Hematopoietic multipotent progenitor cell treated with erythropoietin and hydrocortisone succinate and interleukin-3 and kit ligand, for 17 days (in vitro differentiated cells): ENCODE data around the gene NCAM2.

Experiments
- DNase-seq: peaks from one replicate; pipeline ENCODE4 v3.0.0-alpha.2; 2015; ENCODE audit warnings: low spot score

Gene NCAM2

DNA sequence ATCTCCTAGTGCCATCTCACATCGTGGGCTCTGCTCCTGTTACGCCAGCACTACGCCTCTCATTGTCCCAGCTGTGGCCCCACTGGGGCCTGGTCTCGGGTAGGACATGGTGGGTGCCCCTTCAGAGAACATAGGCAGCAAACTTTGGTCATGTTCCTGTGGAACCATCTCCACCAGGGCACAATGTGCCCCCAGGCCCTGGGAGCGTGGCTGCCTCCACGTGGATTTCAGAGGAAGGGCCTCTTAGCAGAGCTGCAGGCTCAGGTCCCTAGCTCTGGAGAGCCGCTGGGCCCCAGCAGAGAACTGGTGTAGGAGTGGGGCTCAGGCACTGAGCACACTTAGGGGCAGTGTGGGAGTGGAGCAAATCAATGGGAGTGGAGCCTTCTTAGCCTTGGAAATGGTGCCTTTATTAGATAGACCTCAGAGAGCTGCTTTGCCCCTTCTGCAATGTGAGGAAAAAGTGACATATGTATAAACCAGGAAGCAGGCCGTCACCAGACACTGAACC lies 460.0 kb downstream of the NCAM2 start:
- DNase-seq, result no peak

DNA sequence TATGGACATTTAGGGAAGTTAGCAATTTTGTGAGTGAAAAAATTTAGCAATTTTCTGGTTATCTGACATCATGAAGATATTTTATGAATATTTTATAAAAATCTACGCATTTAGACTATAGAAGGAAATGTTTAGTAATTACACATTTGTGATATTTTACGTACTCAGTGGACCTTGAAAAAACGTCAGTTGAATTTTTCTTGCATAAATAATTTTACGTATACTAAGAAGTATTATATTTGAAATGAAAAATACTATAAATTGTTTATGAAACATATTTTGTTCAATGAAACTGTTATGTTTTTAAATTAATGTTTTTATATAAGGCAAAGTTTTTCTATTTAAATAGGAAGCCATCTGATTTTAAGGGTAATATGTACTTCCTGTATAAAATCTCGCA lies 462.8 kb downstream of the NCAM2 start:
- no peak for DNase-seq

DNA sequence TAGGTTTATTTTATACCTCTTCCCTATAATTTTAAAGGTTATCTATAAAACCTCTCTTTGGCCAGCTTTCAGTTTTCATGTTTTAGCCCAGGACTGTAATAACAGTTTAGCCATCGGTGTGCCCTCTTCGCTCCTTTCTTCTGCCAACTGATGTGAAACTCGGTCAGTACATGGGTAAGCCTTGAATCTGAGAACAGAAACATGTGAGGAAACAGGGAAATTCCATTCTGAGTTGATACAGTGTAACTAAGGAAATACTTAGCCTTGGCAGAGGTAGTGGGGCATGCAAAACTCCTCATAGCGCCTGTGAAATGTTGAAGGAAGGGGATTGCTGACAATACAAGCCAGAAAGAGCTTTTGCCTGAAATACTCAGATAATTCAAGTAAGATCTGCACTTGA lies 465.2 kb downstream of the NCAM2 start:
- no peak for DNase-seq

DNA sequence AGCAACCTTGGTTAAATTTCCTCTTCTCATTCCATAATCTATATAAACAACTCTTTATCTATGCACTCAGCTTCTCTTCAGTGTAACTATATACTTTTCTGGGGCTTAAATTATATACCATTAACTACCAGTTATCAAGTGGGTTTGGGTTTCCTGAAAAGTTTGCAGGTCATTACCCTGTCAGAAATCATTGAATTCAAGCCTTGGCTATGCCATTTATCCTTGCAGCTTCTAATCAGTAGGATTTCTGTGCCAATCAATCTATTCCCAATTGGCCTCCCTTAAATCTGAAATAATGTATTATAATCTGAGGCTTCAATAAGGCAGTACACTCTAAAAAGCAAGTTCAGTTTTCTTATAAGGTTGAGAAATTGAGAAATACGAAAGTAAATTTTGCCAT lies 466.5 kb downstream of the NCAM2 start:
- no peak for DNase-seq

DNA sequence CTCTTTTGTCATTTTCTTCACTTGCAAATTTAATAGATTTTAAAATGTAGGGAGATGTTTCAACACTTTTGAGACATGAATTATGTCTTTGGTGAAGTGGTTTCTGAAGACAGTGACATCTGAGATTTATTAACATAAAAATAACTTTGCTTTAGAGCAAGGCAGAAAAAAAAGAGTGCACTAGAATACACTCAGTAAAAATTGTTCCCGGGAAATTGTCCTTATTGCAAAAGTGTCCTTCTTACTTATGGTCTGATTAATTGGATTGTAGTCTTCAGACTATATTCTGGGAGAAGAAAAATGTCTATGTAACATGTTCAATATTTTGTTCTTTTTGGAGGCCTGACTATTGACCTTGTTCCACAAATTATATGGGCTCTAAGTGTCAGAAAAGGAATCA lies 468.5 kb downstream of the NCAM2 start:
- no peak for DNase-seq

DNA sequence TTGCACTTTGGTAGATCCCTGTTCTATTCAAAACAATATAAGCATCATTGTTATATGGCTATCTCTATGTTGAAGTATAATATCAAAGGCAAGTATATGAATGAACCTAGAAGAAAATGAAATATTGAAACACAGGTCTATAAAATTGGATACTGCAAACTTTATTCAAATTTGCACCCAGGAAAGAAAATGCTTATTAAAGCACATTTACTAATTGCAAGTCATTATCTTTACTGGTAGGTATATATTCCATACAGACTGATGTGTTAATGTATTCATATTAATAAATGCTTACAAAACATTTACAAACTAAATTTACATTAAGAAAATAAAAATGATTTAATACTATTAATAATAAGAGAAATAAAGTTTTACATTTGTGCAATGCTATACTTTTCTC lies 469.8 kb downstream of the NCAM2 start:
- no peak for DNase-seq

DNA sequence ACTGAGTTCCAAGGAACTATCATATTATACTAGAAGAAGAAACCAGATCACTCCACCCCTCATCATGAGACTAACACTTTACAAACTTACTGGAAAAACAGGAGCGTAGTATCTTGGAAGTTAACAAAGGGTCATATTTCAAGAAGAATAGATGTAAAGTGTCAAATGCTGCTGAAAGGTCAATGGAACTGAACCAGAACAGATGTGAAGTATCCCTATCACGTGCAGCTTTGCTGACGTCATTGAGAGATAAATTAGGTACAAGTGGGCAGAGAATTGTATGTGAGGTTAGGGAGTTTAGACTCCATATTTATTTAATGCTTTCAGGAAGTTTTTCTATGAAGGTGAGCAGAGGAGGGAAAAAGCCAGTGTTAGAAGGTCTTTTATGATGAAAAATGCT lies 483.0 kb downstream of the NCAM2 start:
- DNase-seq, result no peak

DNA sequence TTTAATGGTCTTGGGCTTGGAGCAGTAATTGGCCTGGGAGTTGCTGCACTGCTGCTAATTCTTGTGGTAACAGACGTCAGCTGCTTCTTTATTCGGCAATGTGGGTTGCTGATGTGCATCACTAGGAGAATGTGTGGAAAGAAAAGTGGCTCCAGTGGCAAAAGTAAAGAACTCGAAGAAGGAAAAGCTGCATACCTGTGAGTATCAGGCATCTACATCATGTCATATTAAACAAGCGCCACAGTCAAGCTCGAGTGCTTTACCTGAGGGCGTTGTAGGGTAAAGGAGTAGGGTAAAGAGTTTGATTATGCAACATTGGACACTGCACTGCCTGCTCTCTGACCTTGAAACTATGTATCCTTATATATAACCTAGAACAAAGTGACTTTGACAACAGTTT lies 510.6 kb downstream of the NCAM2 start:
- DNase-seq, result no peak

DNA sequence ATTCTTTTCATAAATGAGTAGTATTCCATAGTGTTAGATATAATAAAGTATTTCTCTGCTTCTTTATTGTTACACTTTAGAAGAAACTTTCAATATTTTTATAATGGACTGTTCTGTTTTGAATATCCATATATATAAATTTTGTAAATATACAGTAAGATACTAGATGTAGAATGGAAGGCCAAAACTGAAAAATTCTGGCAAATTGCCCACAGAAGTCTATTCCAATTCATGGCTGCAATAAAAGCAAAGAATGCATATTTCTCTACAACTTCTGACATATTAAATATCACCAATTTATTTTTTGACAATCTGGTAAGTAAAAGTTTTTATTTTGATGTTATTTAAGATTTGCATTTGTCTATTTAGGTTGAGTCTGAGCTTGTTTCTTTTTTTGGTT lies 532.5 kb downstream of the NCAM2 start:
- DNase-seq, result no peak

DNA sequence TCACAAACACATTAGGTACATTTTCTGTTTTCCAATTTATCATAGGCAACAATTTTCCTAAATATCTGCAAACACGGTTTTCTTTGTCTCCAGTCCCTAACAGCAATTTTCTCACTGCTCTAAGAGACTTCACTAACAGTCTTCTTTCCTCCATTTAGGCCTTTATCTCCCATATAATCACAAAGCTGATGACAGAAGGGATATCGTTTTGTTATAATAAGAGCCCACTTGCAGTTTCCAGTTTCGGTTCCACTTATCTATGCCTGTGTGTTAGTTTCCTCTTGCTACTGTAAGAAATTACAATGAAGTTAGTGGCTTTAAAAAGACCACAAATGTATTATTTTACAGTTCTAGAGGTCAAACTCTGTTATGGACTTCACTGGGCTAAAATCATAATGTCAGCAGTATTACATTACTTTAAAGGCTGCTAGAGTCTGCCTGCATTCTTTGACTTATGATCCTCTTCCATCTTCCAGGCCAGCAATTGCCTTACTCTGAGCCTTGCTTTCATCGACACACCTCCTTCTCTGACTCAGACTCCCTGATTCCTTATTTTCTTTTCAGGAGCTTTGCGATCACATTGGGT lies 549.3 kb downstream of the NCAM2 start:
- no peak for DNase-seq

DNA sequence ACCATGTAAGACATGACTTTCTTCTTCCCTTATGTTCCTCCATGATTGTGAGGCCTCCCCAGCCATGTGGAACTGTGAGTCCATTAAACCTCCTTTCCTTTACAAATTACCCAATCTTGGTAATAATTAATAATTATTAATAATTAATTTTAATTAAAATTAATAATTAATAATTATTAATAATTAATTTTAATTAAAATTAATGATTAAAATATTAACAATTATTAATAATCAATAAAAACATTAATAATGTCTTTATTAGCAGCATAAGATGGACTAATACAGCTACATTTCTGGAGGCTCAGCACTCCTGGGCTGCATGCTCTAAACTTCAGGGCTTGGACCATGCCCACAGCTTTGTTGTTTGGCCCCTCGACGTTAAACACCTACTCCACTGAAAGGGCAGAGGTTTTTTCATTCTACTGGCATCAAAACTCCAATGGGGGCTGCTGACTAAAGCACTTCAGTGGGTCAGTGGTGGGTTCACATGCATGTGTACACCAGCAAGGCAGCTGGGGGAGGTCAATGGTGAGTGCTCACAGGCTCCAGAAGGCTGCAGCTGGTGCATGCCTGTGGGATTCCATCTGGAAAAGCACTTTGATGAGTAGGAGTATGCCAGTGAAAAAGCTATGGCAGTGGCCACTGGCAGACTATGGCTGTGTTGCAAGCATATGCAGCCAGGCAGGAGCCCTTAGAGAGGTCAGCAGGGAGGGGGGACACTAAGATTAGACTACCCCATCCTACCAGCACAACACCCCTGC lies 561.3 kb downstream of the NCAM2 start:
- no peak for DNase-seq
